Activated CD4-positive, alpha-beta memory T cell treated with anti-CD3 and anti-CD28 coated beads for 36 hours (primary cell): Measurements from ENCODE around the gene CDKL1. TPM values are rescaled to one million over a fixed set of nuclear protein-coding genes. Genes with fewer than 3 reads are reported as not detected.
"Not testable (repeated sequence)": the region's sequence is repeated elsewhere in the genome, so short reads cannot be mapped to it uniquely, and the experiment has no call there.

Experiments used
- CTCF ChIA-PET: fragments of 350-600 bp; sonication (Branson Sonifier 250); formaldehyde crosslinking; loops from one replicate; lab custom pipeline; 2021; ENCODE audit warnings: antibody characterized with exemption, inconsistent platforms; lab: Charles Lee
- POLR2A ChIA-PET: fragments of 350-600 bp; sonication (Branson Sonifier 250); formaldehyde crosslinking; loops from one replicate; lab custom pipeline; 2021; ENCODE audit warnings: antibody characterized with exemption; lab: Charles Lee
- DNase-seq: peaks from one replicate; pipeline ENCODE4 v3.0.0-alpha.2; 2020
- H3K27ac Mint-ChIP-seq: one replicate; pipeline ENCODE4 v1.8.0; 2021; ENCODE audit warnings: mixed read lengths
- H3K27me3 Mint-ChIP-seq: one replicate; pipeline ENCODE4 v1.8.0; 2021; ENCODE audit warnings: mixed read lengths
- H3K36me3 Mint-ChIP-seq: one replicate; pipeline ENCODE4 v1.8.0; 2021; ENCODE audit warnings: mixed read lengths
- H3K4me1 Mint-ChIP-seq: one replicate; pipeline ENCODE4 v1.8.0; 2021; ENCODE audit warnings: low read depth, mixed read lengths
- H3K4me3 Mint-ChIP-seq: one replicate; pipeline ENCODE4 v1.8.0; 2021; ENCODE audit warnings: mild to moderate bottlenecking, mixed read lengths
- H3K9me3 Mint-ChIP-seq: one replicate; pipeline ENCODE4 v1.8.0; 2021; ENCODE audit warnings: mixed read lengths
- intact Hi-C: fragments of 100-400 bp; cut with micrococcal nuclease; formaldehyde crosslinking; loops from one replicate; pipeline ENCODE4 v1.15.1; 2023
- total RNA-seq, 2 experiments: library from RNA; stranded (reverse); gene quantifications; one replicate each; pipeline ENCODE4 v1.2.3, GENCODE V29; 2021

The CDKL1 gene
- total RNA-seq, 2 experiments from 2014 or later, result 2.4 to 3.4 TPM

DNA sequence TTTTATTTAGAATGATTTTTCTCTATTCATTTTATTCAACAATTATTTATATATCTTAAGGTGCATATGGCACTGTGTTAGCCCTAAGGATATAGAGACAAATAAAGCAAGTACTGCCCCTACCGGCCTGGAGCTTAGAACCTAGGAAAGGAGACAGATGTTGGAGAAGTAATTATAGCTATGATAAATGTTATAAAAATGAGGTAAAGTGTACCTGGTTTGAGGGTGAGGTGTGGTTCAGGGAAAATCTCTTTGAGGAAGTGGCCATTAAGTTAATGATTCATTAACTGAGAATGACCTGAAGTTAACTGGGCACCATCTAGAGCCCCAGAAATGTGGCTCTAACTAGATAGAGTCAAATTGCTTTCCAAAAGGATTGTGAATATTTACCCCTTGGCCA, 31.9 kb downstream of the CDKL1 start:
- Mint-ChIP-seq H3K4me1 (peaks cover 17% of the 10 kb centered on the region), H3K27me3 (no peaks in the 10 kb centered on the region), H3K36me3 (peaks cover 6% of the 10 kb centered on the region), H3K4me3 (no peak overlapping the region), H3K27ac (no peak overlapping the region), H3K9me3 (peaks cover 5% of the 10 kb centered on the region)
- intact Hi-C loops, result loop anchor here (1.0 to 5.0 kb wide), 4 partner anchors 43 to 732 kb away; partner anchors contain the start of genes NIN and SOS2
- no peak for DNase-seq
- CTCF ChIA-PET, result interaction anchor here (0.6 kb wide), 1 partner anchor 945 kb away, joined by 4 read pairs; no protein-coding TSS in a partner anchor
- POLR2A ChIA-PET, result interaction anchor here (0.7 kb wide), 1 partner anchor 28 kb away, joined by 3 read pairs; no protein-coding TSS in a partner anchor

DNA sequence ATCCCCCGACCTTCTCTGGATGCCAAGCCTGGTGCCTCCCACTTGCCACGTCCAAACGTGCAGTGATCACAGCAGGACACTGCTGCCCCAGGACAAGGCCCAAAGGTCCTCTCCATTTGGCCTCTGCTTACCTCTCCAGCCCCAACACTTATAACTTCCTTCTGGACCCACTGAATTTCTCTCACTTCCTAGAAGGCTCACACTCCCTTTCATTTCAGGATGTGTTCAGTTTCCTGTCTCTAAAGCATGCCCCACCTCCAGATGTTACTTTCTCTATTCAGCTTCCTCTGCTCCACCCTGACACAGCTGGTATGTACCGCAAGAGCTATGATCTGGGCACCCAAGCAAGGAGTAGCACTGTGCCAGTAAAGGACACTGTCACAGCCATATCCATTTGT, 33.0 kb downstream of the CDKL1 start:
- Mint-ChIP-seq H3K4me1 (peaks cover 17% of the 10 kb centered on the region), H3K4me3 (peak overlapping the region; percentile 72), H3K36me3 (peaks cover 6% of the 10 kb centered on the region), H3K9me3 (peaks cover 5% of the 10 kb centered on the region), H3K27ac (peak overlapping the region; percentile 84), H3K27me3 (no peaks in the 10 kb centered on the region)
- DNase-seq, result peak; percentile 73
- POLR2A ChIA-PET, result interaction anchor here (1.3 to 2.4 kb wide), 2 partner anchors 43 to 158 kb away, joined by 5 to 9 read pairs; no protein-coding TSS in a partner anchor
- intact Hi-C loops, result loop anchor here (1.0 to 5.0 kb wide), 8 partner anchors 19 to 731 kb away; partner anchors contain the start of genes CDKL1, MAP4K5, NIN and SOS2
- CTCF ChIA-PET, result interaction anchor here (0.9 to 1.2 kb wide), 3 partner anchors 19 to 501 kb away, joined by 3 to 6 read pairs (median 4); no protein-coding TSS in a partner anchor

DNA sequence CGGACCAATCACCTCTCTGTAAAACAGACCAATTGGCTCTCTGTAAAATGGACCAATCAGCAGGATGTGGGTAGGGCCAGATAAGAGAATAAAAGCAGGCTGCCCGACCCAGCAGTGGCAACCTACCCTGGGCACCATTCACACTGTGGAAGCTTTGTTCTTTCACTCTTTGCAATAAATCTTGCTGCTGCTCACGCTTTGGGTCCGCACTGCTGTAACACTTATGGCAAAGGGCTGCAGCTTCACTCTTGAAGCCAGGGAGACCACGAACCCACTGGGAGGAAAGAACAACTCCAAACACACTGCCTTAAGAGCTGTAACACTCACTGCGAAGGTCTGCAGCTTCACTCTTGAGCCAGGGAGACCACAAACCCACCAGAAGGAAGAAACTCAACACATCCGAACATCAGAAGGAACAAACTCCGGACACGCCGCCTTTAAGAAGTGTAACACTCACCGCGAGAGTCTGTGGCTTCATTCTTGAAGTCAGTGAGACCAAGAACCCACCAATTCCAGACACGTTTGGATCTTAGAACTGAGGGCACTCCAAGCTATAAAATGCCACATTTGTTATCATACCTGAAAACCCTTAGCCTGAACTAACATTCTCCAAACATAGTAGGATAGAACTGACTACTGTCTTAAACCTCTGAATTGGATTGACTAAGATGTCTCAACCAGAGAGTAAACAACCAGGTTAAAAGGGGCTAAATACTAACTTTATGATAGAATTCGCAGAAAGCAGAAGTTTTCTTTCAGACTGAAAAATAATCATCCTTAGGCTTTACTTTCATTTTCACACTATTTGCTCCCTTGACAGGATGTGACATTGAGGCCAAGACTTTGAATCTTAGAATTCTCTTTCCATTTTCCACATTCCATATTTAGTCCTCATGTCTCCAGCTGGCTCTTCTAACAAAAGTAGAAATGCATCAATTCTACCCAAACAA, 33.6 kb downstream of the CDKL1 start:
- Mint-ChIP-seq H3K9me3 (peaks cover 5% of the 10 kb centered on the region), H3K27me3 (no peaks in the 10 kb centered on the region), H3K4me1 (peaks cover 17% of the 10 kb centered on the region), H3K36me3 (peaks cover 9% of the 10 kb centered on the region), H3K27ac (peak overlapping the region; percentile 84), H3K4me3 (peak overlapping the region; percentile 72)
- DNase-seq, result peak; percentile 62
- intact Hi-C loops, result loop anchor here (1.0 to 5.0 kb wide), 7 partner anchors 19 to 731 kb away; partner anchors contain the start of genes CDKL1, MAP4K5, NIN and SOS2
- ChIA-PET POLR2A (interaction anchor here (1.3 to 2.4 kb wide), 2 partner anchors 42 to 159 kb away, joined by 5 to 9 read pairs; no protein-coding TSS in a partner anchor), CTCF (interaction anchor here (0.9 to 1.2 kb wide), 3 partner anchors 19 to 501 kb away, joined by 3 to 6 read pairs (median 4); no protein-coding TSS in a partner anchor)

DNA sequence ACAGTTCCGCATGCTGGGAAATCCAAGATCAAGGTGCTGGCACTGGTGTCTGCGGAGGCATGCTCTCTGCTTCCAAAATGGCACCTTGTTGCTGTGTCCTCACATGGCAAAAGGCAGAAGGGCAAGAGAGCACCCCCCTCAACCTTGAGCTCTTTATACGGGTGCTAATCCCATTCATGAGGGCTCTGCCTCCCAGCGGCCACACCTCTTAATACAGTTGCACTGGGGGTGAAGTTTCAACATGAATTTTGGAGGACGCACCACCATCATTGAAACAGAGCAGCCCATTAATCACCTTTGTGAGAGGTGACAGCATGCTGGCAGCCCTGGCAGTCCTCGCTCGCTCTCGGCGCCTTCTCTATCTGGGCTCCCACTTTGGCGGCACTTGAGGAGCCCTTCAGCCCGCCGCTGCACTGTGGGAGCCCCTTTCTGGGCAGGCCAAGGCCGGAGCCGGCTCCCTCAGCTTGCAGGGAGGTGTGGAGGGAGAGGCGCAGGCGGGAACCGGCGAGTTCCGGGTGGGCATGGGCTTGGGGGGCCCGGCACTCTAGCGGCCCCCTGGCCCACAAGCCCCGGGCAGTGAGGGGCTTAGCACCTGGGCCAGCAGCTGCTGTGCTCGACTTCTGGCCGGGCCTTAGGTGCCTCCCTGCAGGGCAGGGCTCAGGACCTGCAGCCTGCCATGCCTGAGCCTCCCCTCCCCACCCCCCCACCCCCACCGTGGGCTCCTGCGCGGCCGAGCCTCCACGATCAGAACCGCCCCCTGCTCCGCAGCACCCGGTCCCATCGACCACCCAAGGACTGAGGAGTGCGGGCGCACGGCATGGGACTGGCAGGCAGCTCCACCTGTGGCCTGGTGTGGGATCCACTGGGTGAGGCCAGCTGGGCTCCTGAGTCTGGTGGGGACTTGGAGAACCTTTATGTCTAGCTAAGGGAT, 34.9 kb downstream of the CDKL1 start:
- POLR2A ChIA-PET, result interaction anchor here (2.4 kb wide), 1 partner anchor 41 kb away, joined by 9 read pairs; no protein-coding TSS in a partner anchor
- intact Hi-C loops, result loop anchor here (2.0 to 5.0 kb wide), 4 partner anchors 35 to 729 kb away; partner anchors contain the start of genes CDKL1, NIN and SOS2
- H3K9me3 Mint-ChIP-seq, DNase-seq, H3K27me3 Mint-ChIP-seq, H3K27ac Mint-ChIP-seq, H3K4me3 Mint-ChIP-seq, CTCF ChIA-PET: not testable (repeated sequence)
- Mint-ChIP-seq H3K36me3 (peaks cover 17% of the 10 kb centered on the region), H3K4me1 (peaks cover 17% of the 10 kb centered on the region)

DNA sequence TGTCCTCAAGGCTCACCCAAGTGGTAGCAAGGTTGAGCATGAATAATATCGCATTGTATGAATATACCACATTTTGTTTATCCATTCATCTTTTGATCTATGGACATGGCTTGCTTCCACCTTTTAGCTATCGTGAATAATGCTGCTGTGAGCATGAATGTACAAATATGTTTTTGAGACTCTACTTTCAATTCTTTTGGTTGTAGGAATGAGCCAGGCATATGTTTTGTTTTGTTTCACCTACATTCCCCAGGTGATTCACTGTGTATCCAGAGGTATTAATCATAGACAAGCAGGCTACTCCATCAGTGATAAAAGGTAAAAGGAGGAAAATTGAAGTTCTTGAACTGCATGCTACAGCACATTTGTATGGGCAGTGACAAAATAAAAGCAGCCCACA, 35.8 kb downstream of the CDKL1 start:
- DNase-seq, result no peak
- H3K9me3 Mint-ChIP-seq, result peaks cover 5% of the 10 kb centered on the region
- POLR2A ChIA-PET, result no interaction called here
- no peak overlapping the region for H3K4me3 Mint-ChIP-seq
- no peaks in the 10 kb centered on the region for H3K27me3 Mint-ChIP-seq
- H3K36me3 Mint-ChIP-seq, result peaks cover 18% of the 10 kb centered on the region
- H3K27ac Mint-ChIP-seq, result no peak overlapping the region
- CTCF ChIA-PET, result no interaction called here
- intact Hi-C loops, result loop anchor here (5.0 kb wide), 3 partner anchors 129 to 729 kb away; partner anchors contain the start of genes NIN and SOS2
- H3K4me1 Mint-ChIP-seq, result peaks cover 17% of the 10 kb centered on the region

DNA sequence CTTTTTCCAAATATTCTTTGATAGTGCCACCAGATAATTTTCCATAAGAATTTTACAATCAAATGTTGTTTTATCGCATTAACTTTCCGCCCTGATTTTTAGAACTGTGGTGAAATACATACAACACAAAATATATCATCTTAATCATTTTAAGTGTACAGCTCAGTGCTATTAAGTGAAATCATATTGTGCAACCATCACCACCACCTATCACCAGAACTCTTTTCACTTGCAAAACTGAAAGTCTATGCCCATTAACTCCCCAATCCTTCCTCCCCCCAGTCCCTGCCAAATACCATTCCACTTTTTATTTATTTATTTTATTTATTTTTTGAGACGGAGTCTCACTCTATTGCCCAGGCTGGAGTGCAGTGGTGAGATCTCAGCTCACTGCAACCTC, 36.6 kb downstream of the CDKL1 start:
- POLR2A ChIA-PET, result no interaction called here

DNA sequence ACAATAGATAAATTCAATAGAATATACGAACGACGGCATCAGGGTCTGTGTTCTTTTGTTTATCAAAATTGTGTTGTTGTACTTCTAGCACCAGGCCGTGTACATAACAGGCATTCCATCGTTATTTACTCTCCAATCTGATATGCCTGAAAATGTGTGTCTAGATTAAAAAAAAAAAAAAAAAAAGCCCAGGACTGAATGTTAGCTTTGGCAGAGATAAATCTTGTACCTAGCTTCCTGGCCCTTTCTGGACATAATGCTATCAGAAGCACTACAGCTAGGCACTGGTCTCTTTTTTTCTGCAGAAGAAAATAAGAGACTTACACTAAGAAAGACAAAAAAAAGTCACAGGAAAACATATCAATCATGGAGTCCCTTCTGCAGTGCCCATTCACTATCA, 37.0 kb downstream of the CDKL1 start:
- peaks cover 17% of the 10 kb centered on the region for H3K4me1 Mint-ChIP-seq
- ChIA-PET CTCF (interaction anchor here (0.6 to 1.0 kb wide), 2 partner anchors 24 to 42 kb away, joined by 4 read pairs; no protein-coding TSS in a partner anchor), POLR2A (no interaction called here)
- no peaks in the 10 kb centered on the region for H3K27me3 Mint-ChIP-seq
- H3K36me3 Mint-ChIP-seq, result peaks cover 18% of the 10 kb centered on the region
- no peak for DNase-seq
- intact Hi-C loops, result loop anchor here (5.0 kb wide), 3 partner anchors 127 to 727 kb away; partner anchors contain the start of genes NIN and SOS2
- H3K9me3 Mint-ChIP-seq, result peaks cover 5% of the 10 kb centered on the region
- no peak overlapping the region for H3K27ac Mint-ChIP-seq
- no peak overlapping the region for H3K4me3 Mint-ChIP-seq

More for the DNA sequence above, 36.6 kb downstream of the CDKL1 start:
- Mint-ChIP-seq H3K36me3 (peaks cover 18% of the 10 kb centered on the region), H3K27ac (no peak overlapping the region), H3K4me1 (peaks cover 17% of the 10 kb centered on the region), H3K9me3 (peaks cover 5% of the 10 kb centered on the region), H3K4me3 (no peak overlapping the region), H3K27me3 (no peaks in the 10 kb centered on the region)
- intact Hi-C loops, result loop anchor here (5.0 kb wide), 3 partner anchors 128 to 728 kb away; partner anchors contain the start of genes NIN and SOS2
- CTCF ChIA-PET, result interaction anchor here (1.0 kb wide), 1 partner anchor 42 kb away, joined by 4 read pairs; no protein-coding TSS in a partner anchor
- no peak for DNase-seq

DNA sequence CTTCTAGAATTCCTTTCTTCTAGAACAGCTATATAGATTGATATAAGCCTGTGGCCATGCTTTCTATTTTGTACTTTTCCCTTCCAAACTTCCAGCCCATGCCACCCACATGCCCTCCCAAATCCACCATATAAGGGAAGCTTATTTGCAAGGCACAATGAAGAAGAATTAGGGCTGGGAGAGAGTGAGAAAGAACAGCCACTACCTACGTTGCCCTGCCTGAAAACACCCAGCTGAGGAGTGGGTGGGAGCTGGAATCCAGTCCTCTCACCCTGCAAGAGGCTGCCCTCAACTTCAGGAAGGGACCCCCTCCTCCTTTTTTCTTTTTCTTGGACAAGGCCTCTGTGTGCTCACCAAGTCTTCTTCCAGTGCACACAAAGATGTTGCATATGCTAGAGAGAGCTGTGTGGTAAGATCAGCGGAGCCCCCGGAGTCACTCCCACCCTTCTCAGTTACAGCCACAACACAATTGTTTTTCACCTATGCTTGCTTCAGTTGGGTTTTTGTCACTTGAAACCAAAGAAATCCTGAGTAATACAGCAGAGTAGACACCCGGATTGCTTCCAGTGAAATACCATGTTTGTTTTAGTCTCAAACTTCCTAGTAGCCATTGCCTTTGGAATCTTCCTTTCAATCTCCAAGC, 38.8 kb downstream of the CDKL1 start:
- CTCF ChIA-PET, result no interaction called here
- peaks cover 22% of the 10 kb centered on the region for H3K36me3 Mint-ChIP-seq

DNA sequence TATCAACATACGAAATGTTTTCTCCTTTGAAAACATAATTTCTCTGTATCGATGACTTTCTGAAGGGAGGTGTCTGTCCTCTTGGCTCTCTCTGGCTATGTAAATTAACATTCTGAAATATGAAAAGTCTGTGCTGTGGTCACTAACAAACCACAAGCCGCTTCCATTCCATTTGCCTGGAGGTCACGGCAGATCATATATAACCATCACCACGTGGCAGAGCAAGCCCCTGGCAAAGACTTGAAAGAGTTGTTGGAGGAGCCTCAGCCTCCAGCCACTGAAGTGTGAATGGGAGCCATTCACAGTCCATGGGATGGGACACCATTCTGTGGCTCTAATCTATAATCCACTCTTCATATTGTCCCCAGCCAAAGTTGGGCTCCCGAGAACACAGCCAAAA, 39.6 kb downstream of the CDKL1 start:
- ChIA-PET CTCF (no interaction called here), POLR2A (no interaction called here)
- Mint-ChIP-seq H3K36me3 (peaks cover 16% of the 10 kb centered on the region), H3K4me1 (peaks cover under 1% of the 10 kb centered on the region), H3K4me3 (no peak overlapping the region), H3K27me3 (no peaks in the 10 kb centered on the region), H3K27ac (no peak overlapping the region), H3K9me3 (no peaks in the 10 kb centered on the region)
- intact Hi-C loops, result no loop called here
- no peak for DNase-seq

More for the DNA sequence above, 38.8 kb downstream of the CDKL1 start:
- H3K27me3 Mint-ChIP-seq, result no peaks in the 10 kb centered on the region
- intact Hi-C loops, result no loop called here
- H3K9me3 Mint-ChIP-seq, result peaks cover 5% of the 10 kb centered on the region
- no peak overlapping the region for H3K27ac Mint-ChIP-seq
- POLR2A ChIA-PET, result no interaction called here
- no peak overlapping the region for H3K4me3 Mint-ChIP-seq
- peaks cover 8% of the 10 kb centered on the region for H3K4me1 Mint-ChIP-seq
- DNase-seq, result no peak

DNA sequence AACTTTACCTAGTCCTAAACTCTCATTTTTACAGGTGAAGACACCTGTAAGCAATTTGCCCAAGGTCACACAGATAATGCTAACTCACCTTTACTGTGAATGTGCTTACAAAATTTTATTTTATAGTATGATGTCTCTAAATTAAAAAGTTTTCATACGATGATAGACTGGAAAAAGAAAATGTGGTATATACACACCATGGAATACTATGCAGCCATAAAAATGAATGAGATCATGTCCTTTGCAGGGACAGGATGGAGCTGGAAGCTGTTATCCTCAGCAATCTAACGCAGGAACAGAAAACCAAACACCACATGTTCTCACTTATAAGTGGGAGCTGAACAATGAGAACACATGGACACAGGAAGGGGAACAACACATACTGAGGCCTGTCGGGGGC, 40.4 kb downstream of the CDKL1 start:
- peaks cover 16% of the 10 kb centered on the region for H3K36me3 Mint-ChIP-seq
- intact Hi-C loops, DNase-seq, CTCF ChIA-PET, H3K4me3 Mint-ChIP-seq, H3K27me3 Mint-ChIP-seq, H3K27ac Mint-ChIP-seq, H3K9me3 Mint-ChIP-seq, H3K4me1 Mint-ChIP-seq: not testable (repeated sequence)
- POLR2A ChIA-PET, result interaction anchor here (0.9 kb wide), 1 partner anchor 11 kb away, joined by 3 read pairs; no protein-coding TSS in a partner anchor
